Brain microvascular endothelial cell (primary cell): ENCODE results near the gene B4GALT5.
A peak's percentile ranks its signal among the peaks of the same experiment; 100 is the strongest.
"Not testable (repeated sequence)": the region's sequence is repeated elsewhere in the genome, so short reads cannot be mapped to it uniquely, and the experiment has no call there.

Source experiments
- DNase-seq: peaks from one replicate; pipeline ENCODE4 v3.0.0-alpha.2; 2020
- H3K27ac ChIP-seq: fragments of 250-450 bp; sonication (Bioruptor Pico); 2 replicates; pipeline ENCODE4 v1.5.1; 2020; ENCODE audit warnings: mild to moderate bottlenecking, moderate library complexity
- H3K27me3 ChIP-seq: fragments of 250-450 bp; sonication (Bioruptor Pico); replicated peaks from 2 replicates; pipeline ENCODE4 v1.5.1; 2020; ENCODE audit warnings: mild to moderate bottlenecking
- H3K36me3 ChIP-seq: fragments of 250-450 bp; sonication (Bioruptor Pico); replicated peaks from 2 replicates; pipeline ENCODE4 v1.5.1; 2020; ENCODE audit warnings: mild to moderate bottlenecking
- H3K4me3 ChIP-seq: 2 replicates; pipeline ENCODE4 v1.5.1; 2011; ENCODE audit warnings: low read depth, mild to moderate bottlenecking, control low read depth, low read length, moderate library complexity
- CTCF ChIP-seq: IDR thresholded peaks from 2 replicates; pipeline ENCODE4 v1.5.1; 2011; ENCODE audit warnings: low read depth, mild to moderate bottlenecking, moderate library complexity, low read length, control low read depth, inconsistent platforms; ENCODE audit errors: missing control alignments
- in situ Hi-C: cut with HindIII; loops from 2 replicates; pipeline ENCODE4 v1.10.0; 2017; ENCODE audit warnings: low sequenced_read_pairs, low pct_ligation_motif_present

B4GALT5 gene

GRCh38 chr20:49713753-49714712 lies at the start of gene B4GALT5:
Gene B4GALT5 (minus strand): TSS chr20:49713878. CDS start chr20:49713690, 188 bp downstream.
- Histone ChIP-seq H3K27ac (peak within 1 kb of the TSS; percentile 59), H3K4me3 (peak within 1 kb of the TSS; percentile 82), H3K36me3 (no peaks in the 10 kb centered on the region), H3K27me3 (no peaks in the 10 kb centered on the region)
- in situ Hi-C loops, result no loop called here
- peak; percentile 52 for DNase-seq
- TF ChIP-seq CTCF, result no peak

GRCh38 chr20:49762940-49763766 lies 49.5 kb upstream of the B4GALT5 start:
- Histone ChIP-seq H3K4me3 (no peak overlapping the region), H3K27me3 (no peaks in the 10 kb centered on the region), H3K36me3 (no peaks in the 10 kb centered on the region), H3K27ac (no peak overlapping the region)
- in situ Hi-C loops, result no loop called here
- no peak for DNase-seq
- TF ChIP-seq CTCF, result no peak

- H3K27me3 ChIP-seq, H3K4me3 ChIP-seq, DNase-seq, in situ Hi-C loops, H3K27ac ChIP-seq, H3K36me3 ChIP-seq: not testable (repeated sequence)
These were observed 48.2 kb upstream of the B4GALT5 start for GRCh38 chr20:49761888-49762287.

- H3K36me3 ChIP-seq, result no peaks in the 10 kb centered on the region
- H3K27me3 ChIP-seq, result no peaks in the 10 kb centered on the region
- in situ Hi-C loops, result no loop called here
- no peak for DNase-seq
- no peak overlapping the region for H3K27ac ChIP-seq
- no peak overlapping the region for H3K4me3 ChIP-seq
- no peak for TF ChIP-seq CTCF
These were observed 45.7 kb upstream of the B4GALT5 start for GRCh38 chr20:49759266-49759950.

- Histone ChIP-seq H3K36me3 (no peaks in the 10 kb centered on the region), H3K4me3 (no peak overlapping the region), H3K27me3 (no peaks in the 10 kb centered on the region), H3K27ac (no peak overlapping the region)
- TF ChIP-seq CTCF, result no peak
- in situ Hi-C loops, result no loop called here
- no peak for DNase-seq
These were observed 45.1 kb upstream of the B4GALT5 start for GRCh38 chr20:49758781-49759180.
